ENCODE measurements around the gene DUSP8. TPM values are rescaled to one million over a fixed set of nuclear protein-coding genes. Genes with fewer than 3 reads are reported as not detected.

Gene DUSP8
- total RNA-seq, 2 donors from 2014 or later, result 4.7 to 7.0 TPM

DNA sequence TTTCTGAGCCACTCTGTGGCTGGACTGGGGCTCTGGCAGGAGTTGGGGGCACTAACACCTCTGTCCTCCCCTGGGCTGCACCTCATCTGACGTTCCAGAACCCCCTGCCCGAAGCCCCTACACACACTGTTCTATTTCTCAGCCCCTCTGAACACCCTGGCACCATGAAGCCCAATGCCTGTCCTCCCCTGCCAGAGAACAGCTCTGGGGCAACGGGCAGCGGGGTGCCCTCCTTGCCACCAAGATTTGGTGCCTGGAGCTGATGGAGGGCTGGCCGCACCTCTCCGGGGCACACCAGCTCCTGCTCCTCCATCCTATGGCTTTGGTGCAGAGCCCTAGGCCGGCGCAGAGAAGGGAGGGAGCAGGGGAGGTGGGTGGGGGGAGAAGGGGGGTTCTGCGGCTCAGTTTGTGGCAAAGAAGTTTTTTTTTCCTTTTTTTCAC lies 16.3 kb downstream of the DUSP8 start:
- no peak overlapping the region for H3K27ac ChIP-seq (ENCODE audit: low read depth, low read length)
- no peaks in the 10 kb centered on the region for H3K4me1 ChIP-seq (ENCODE audit: control insufficient read depth, insufficient read depth, low read length)
- Mint-ChIP-seq H3K36me3 (ENCODE audit: low read depth) (peaks cover 5% of the 10 kb centered on the region), H3K27me3 (ENCODE audit: insufficient read depth) (peaks cover 22% of the 10 kb centered on the region), H3K4me3 (no peak overlapping the region), H3K9me3 (no peaks in the 10 kb centered on the region), H3K4me1 (peaks cover 3% of the 10 kb centered on the region), H3K27ac (no peak overlapping the region)
- no peaks in the 10 kb centered on the region for H3K36me3 ChIP-seq (ENCODE audit: control insufficient read depth, insufficient read depth, low read length)
- WGBS, 2 experiments (ENCODE audit: insufficient coverage in 1 of 2, insufficient read length in 1 of 2), result 88% methylated on average over 6 of the region's 9 CpGs; no CpG with 5 or more reads in 1 of the 2 experiments
- no peaks in the 10 kb centered on the region for H3K9me3 ChIP-seq (ENCODE audit: control insufficient read depth, low read length)
- peak; percentile 54 for DNase-seq
- no peak overlapping the region for H3K4me3 ChIP-seq (ENCODE audit: low read length)
- TF ChIP-seq CTCF (conservative IDR thresholded peaks at IDR 0.05), result no peak
- peaks cover 14% of the 10 kb centered on the region for H3K27me3 ChIP-seq (ENCODE audit: control insufficient read depth, insufficient read depth, low read length, poor library complexity, severe bottlenecking)
- H3K9ac ChIP-seq (ENCODE audit: extremely low read depth, low read length, poor library complexity, severe bottlenecking), result no peak overlapping the region

DNA sequence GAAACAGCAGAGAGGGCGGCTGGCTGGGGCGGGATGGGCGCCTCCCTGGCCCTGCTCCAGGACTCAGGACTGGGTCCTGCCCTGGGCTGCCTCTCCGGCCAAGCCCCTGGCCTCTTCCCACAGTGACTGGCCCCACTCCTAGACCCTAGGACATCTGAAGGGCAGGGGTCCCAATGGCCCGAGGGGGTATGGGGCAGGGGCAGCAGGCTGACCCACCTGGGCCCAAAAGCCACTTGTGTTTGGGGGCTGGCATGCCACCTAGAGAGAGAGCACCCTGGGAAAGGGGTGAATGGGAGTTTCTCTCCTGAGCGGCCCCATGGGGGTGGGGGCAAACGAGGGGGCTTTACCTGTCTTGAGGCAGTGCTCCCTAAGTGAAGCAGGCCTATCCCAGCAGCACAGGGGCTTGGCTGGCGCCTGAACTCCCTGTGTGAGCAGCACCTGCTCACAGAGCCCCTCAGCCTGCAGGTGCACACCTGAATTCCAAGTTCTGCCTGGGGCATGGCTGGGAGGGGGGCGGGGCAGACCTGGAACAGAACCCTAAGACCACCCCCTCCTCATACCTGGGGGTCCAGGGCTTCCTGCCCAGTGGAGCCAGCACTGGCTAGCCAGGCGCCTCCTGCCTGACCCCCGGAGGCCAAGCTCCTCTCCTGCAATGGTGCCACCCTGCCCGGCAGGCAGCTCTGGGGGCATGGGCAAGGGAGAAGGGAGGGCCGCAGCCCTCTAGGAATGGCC lies 16.9 kb downstream of the DUSP8 start:
- peaks cover 17% of the 10 kb centered on the region for H3K27me3 ChIP-seq (ENCODE audit: control insufficient read depth, insufficient read depth, low read length, poor library complexity, severe bottlenecking)
- TF ChIP-seq CTCF (conservative IDR thresholded peaks at IDR 0.05), result peak; percentile 41

DNA sequence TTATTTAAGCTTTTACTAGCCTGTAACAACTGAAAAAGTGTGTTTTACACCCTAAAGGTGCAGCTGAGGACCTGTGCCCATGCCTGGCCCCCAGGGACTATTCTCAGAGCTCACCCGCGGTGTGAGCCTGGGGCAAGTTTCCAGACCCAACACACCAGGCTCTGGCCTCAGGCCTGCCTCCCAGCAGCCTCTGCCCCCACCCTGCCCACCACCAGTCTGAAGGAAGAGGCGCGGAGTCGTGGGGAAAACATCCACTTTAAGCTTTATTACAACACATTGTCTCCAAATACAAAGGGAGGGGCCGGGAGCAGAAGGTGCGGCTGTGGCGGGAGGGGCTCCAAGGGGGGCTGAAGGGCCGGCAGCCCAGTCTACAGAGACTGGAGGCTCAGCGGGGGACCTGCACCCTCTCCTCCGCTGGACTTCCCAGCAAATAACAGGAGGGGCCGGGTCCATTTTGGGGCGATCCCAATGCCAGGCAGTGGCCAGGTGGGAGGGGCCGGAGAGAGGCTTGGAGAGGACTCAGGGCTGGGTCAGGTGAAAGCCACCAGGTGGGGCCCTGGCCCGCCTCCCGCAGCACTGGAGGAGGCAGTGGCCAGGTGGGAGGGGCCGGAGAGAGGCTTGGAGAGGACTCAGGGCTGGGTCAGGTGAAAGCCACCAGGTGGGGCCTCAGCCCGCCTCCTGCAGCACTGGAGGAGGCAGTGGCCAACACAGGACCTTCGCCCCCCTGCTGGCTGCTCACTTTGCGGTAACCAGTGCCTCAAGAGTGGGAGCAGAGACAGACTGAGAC lies 18.1 kb downstream of the DUSP8 start:
- peak; percentile 91 for DNase-seq
- no peaks in the 10 kb centered on the region for H3K4me1 ChIP-seq (ENCODE audit: control insufficient read depth, insufficient read depth, low read length)
- Mint-ChIP-seq H3K9me3 (no peaks in the 10 kb centered on the region), H3K36me3 (ENCODE audit: low read depth) (peaks cover 5% of the 10 kb centered on the region), H3K27me3 (ENCODE audit: insufficient read depth) (peaks cover 37% of the 10 kb centered on the region), H3K27ac (no peak overlapping the region), H3K4me3 (no peak overlapping the region), H3K4me1 (peaks cover 3% of the 10 kb centered on the region)
- no peak overlapping the region for H3K4me3 ChIP-seq (ENCODE audit: low read length)
- no peaks in the 10 kb centered on the region for H3K9me3 ChIP-seq (ENCODE audit: control insufficient read depth, low read length)
- WGBS, 2 experiments (ENCODE audit: insufficient coverage in 1 of 2, insufficient read length in 1 of 2), result 40 to 65% methylated on average over 4 to 20 of the region's 20 CpGs
- H3K9ac ChIP-seq (ENCODE audit: extremely low read depth, low read length, poor library complexity, severe bottlenecking), result no peak overlapping the region
- peaks cover 28% of the 10 kb centered on the region for H3K27me3 ChIP-seq (ENCODE audit: control insufficient read depth, insufficient read depth, low read length, poor library complexity, severe bottlenecking)
- peak; percentile 62 for TF ChIP-seq CTCF (conservative IDR thresholded peaks at IDR 0.05)
- no peak overlapping the region for H3K27ac ChIP-seq (ENCODE audit: low read depth, low read length)
- no peaks in the 10 kb centered on the region for H3K36me3 ChIP-seq (ENCODE audit: control insufficient read depth, insufficient read depth, low read length)

More for the DNA sequence above, 16.9 kb downstream of the DUSP8 start:
- H3K27ac ChIP-seq (ENCODE audit: low read depth, low read length), result no peak overlapping the region
- H3K4me3 Mint-ChIP-seq, result no peak overlapping the region
- DNase-seq, result peak; percentile 39
- H3K36me3 Mint-ChIP-seq (ENCODE audit: low read depth), result peaks cover 5% of the 10 kb centered on the region
- no peaks in the 10 kb centered on the region for H3K9me3 ChIP-seq (ENCODE audit: control insufficient read depth, low read length)
- H3K4me1 ChIP-seq (ENCODE audit: control insufficient read depth, insufficient read depth, low read length), result no peaks in the 10 kb centered on the region
- H3K9ac ChIP-seq (ENCODE audit: extremely low read depth, low read length, poor library complexity, severe bottlenecking), result no peak overlapping the region
- H3K36me3 ChIP-seq (ENCODE audit: control insufficient read depth, insufficient read depth, low read length), result no peaks in the 10 kb centered on the region
- no peak overlapping the region for H3K4me3 ChIP-seq (ENCODE audit: low read length)
- no peak overlapping the region for H3K27ac Mint-ChIP-seq
- WGBS, 2 experiments (ENCODE audit: insufficient coverage in 1 of 2, insufficient read length in 1 of 2), result 83 to 90% methylated on average over 2 to 13 of the region's 13 CpGs
- H3K9me3 Mint-ChIP-seq, result no peaks in the 10 kb centered on the region
- peaks cover 25% of the 10 kb centered on the region for H3K27me3 Mint-ChIP-seq (ENCODE audit: insufficient read depth)
- peaks cover 3% of the 10 kb centered on the region for H3K4me1 Mint-ChIP-seq
